Pancreas (tissue), 10 donors: ENCODE measurements around the gene MYCT1. TPM values are rescaled to one million over a fixed set of nuclear protein-coding genes. Genes with fewer than 3 reads are reported as not detected.

Experiments
- ATAC-seq, 4 donors: fragments of 200-7000 bp; cut with Tn5 transposase; one replicate each; pipeline versions ENCODE4 v1.8.0 to v1.9.1; 2020; ENCODE audit warnings: mild to moderate bottlenecking in 4 of 4, moderate library complexity in 4 of 4
- DNase-seq, 6 donors: peaks; one replicate each; pipeline ENCODE4 v3.0.0-alpha.2; 2020
- FAIRE-seq: peaks from 2 replicates; lab custom pipeline; 2012; peaks lifted over from hg19 to GRCh38; lab: Jason Lieb, UNC
- H3K27ac ChIP-seq, 4 donors: fragments of 200-600 bp; sonication (generic); 1 replicate in 3 of 4; 2 replicates in 1 of 4; pipeline versions ENCODE4 v1.5.0 to v1.8.0; 2020
- H3K27me3 ChIP-seq, 4 donors: fragments of 200-600 bp; one replicate each; pipeline ENCODE4 v1.8.0; 2021
- H3K36me3 ChIP-seq, 3 donors: fragments of 200-600 bp; sonication (generic) in 1 of 3; one replicate each; pipeline versions ENCODE4 v1.5.0 to v1.8.0; 2020 to 2021
- H3K4me1 ChIP-seq, 3 donors: fragments of 200-600 bp; one replicate each; pipeline ENCODE4 v1.8.0; 2021
- H3K4me3 ChIP-seq, 4 donors: fragments of 200-600 bp; sonication (generic) in 2 of 4; one replicate each; pipeline versions ENCODE4 v1.5.0 to v1.8.0; 2020 to 2021
- H3K9me3 ChIP-seq, 4 donors: fragments of 200-600 bp; one replicate each; pipeline ENCODE4 v1.8.0; 2021
- CTCF ChIP-seq, 4 donors: fragments of 200-600 bp; sonication (generic) in 3 of 4; IDR thresholded peaks; one replicate each; pipeline versions ENCODE4 v1.5.0 to v1.8.0; 2021; ENCODE audit warnings: antibody characterized with exemption in 4 of 4
- WGBS, 2 donors: extraction: QIAGEN DNeasy Blood & Tissue Kit; methylation state at CpG; one replicate each; pipeline ENCODE4 v1.1.7; 2013; 5-methylcytosine and 5-hydroxymethylcytosine counted together
- intact Hi-C, 3 donors: fragments of 100-400 bp; cut with DNase I; formaldehyde crosslinking; loops; one replicate each; pipeline versions ENCODE4 v1.11.1 to v1.14.2; 2022
- polyA plus RNA-seq, 2 donors: library from polyadenylated mRNA; stranded (reverse); fragments of 200-250 nt; gene quantifications; one replicate each; pipeline ENCODE4 v1.2.3, GENCODE V29; 2013
- total RNA-seq, 6 donors: library from RNA; stranded (reverse); fragmentation: NEBNext Ultra II Directional in 4 of 6; extraction: Animal tissue kit (Norgen Biotek cat#: 25700) in 4 of 6; gene quantifications; one replicate each; pipeline versions ENCODE4 v1.2.1 to v1.2.4, GENCODE V29; 2021 to 2023
- donor health status: healthy with polysubstance abuse.
- donor health status: DM: no; HTN: no; CAD: no; lungs with moderate emphysema.
- donor health status: DM: no; HTN: no; CAD: no.
- donor health status: control.
- donor health status: control.
- donor health status: Bipolar disorder and iron deficiency.
- donor health status: DM: yes; HTN: yes; CAD: no.
- donor health status: DM: no; HTN: no; CAD: no.
- donor health status: DM: no; HTN: no; CAD: no.
- donor health status: DM: yes; HTN: yes; CAD: no.

MYCT1 gene
- total and polyA plus RNA-seq, 8 donors = 0.93 to 3.2 (median 1.9) TPM

GRCh38 chr6:152769993-152770392, 72.3 kb downstream of the MYCT1 start:
- Histone ChIP-seq H3K27me3 (no peaks in the 10 kb centered on the region), H3K4me1 (no peaks in the 10 kb centered on the region), H3K27ac (no peak overlapping the region), H3K4me3 (no peak overlapping the region), H3K9me3 (no peaks in the 10 kb centered on the region), H3K36me3 (no peaks in the 10 kb centered on the region)
- TF ChIP-seq CTCF (IDR thresholded peaks at IDR 0.05) = no peak
- no peak for FAIRE-seq
- DNase-seq = no peak
- intact Hi-C loops = no loop called here
- no peak for ATAC-seq
- WGBS, 2 donors = 57 to 74% methylated on average over 2 of the region's 2 CpGs

- no peak for FAIRE-seq
- ATAC-seq = no peak
- WGBS, 2 donors = 46 to 52% methylated on average over 5 of the region's 5 CpGs
- no peak for TF ChIP-seq CTCF (IDR thresholded peaks at IDR 0.05)
- Histone ChIP-seq H3K27ac (no peak overlapping the region), H3K36me3 (no peaks in the 10 kb centered on the region), H3K4me1 (no peaks in the 10 kb centered on the region), H3K4me3 (no peak overlapping the region), H3K27me3 (no peaks in the 10 kb centered on the region), H3K9me3 (no peaks in the 10 kb centered on the region)
- intact Hi-C loops = no loop called here
- no peak for DNase-seq
These were observed 73.5 kb downstream of the MYCT1 start for GRCh38 chr6:152771061-152771687.

Other genes with a start within 250 kb of the MYCT1 start
- 10 to 100 TPM; 39.1 to 56.2 (median 52.0) TPM for gene SYNE1, start 60.5 kb upstream of the MYCT1 start, total RNA-seq
- 10 to 100 TPM; 24.4 to 35.1 TPM for gene SYNE1, start 60.5 kb upstream of the MYCT1 start, polyA plus RNA-seq
- 1 to 10 TPM in 2 of 6 donors, under 1 TPM in 3, not detected in 1; 0.12 to 1.9 (median 0.81) TPM for gene VIP, start 52.9 kb downstream of the MYCT1 start, total RNA-seq
- gene VIP, start 52.9 kb downstream of the MYCT1 start, polyA plus RNA-seq = 10 to 100 TPM in 1 of 2 donors, 1 to 10 TPM in 1; 5.5 to 28.1 TPM